ENCODE measurements around the gene TTC28. TPM values are rescaled to one million over a fixed set of nuclear protein-coding genes. Genes with fewer than 3 reads are reported as not detected.

Gene TTC28
- total RNA-seq, 2 donors from 2014 or later, result 4.2 to 5.4 TPM

DNA sequence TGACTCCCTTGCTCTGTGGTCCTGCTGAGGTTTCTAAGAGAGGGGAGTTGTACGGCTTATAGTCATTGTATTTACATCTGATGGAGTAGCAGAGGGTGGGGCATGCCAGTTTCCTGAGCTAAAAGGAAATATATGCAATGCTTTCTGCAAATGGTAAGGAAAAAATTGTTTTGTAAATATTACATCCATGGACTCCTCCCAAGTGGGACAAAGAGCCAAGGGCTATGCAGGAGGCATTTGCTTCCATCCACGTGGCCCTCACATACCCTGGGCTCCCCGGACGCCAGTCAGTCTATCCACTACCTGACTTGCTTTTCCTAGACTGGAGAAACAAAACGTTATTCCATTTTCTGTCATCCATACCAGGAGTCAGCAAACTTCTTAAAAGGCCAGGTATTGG, 700.8 kb downstream of the TTC28 start:
- Mint-ChIP-seq H3K4me1 (ENCODE audit: low read depth) (no peaks in the 10 kb centered on the region), H3K27me3 (ENCODE audit: low read depth) (no peaks in the 10 kb centered on the region), H3K4me3 (no peak overlapping the region), H3K36me3 (ENCODE audit: insufficient read depth in 2 of 2) (peaks cover 0 to 3% of the 10 kb centered on the region in 2 donors), H3K27ac (no peak overlapping the region), H3K9me3 (no peaks in the 10 kb centered on the region)
- DNase-seq, result no peak
- no peak for ATAC-seq (replicated peaks in 1 of 2)

DNA sequence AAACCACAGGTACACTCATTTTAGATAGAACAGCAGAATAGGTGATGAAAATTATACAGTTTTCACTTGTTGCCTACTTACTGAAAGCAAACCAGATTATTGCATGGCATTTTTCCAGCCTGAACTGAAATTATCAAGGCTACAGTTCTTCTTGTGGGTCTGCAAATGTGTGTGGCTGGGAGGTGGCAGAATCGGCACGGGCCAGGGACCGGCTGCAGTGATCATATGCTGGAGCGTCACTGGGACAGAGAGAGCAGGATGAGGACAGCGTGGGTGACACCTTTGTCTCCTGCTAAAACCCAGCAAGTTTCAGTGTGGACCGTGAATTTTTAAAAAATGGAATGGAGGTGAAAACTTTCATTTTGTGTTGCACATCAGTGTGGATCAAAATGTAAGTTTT, 701.3 kb downstream of the TTC28 start:
- ATAC-seq (replicated peaks in 1 of 2), result no peak
- DNase-seq, result no peak
- H3K36me3 Mint-ChIP-seq (ENCODE audit: insufficient read depth in 2 of 2), result peaks cover 0 to 1% of the 10 kb centered on the region in 2 donors
- H3K9me3 Mint-ChIP-seq, result no peaks in the 10 kb centered on the region
- no peaks in the 10 kb centered on the region for H3K27me3 Mint-ChIP-seq (ENCODE audit: low read depth)
- no peak overlapping the region for H3K27ac Mint-ChIP-seq
- H3K4me1 Mint-ChIP-seq (ENCODE audit: low read depth), result no peaks in the 10 kb centered on the region
- H3K4me3 Mint-ChIP-seq, result no peak overlapping the region

DNA sequence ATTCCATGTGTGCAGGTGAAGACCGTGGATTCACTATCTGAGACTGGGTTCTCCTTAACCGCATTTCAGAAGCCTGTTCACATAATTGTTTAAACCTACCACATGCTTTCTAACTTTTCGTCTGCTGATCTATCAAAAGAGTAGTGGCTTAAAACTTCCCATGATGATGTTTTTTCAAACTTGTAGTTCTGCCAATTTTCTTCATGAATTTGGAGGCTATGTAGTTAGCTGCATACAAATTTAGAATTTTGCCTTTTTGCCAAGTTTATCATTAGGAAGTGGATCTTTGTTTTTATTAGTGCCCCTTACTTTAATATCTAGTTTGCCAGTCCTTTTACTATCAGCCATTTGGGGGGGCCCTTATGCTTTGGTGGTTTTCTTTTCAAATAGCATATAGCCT, 703.1 kb downstream of the TTC28 start:
- ATAC-seq (replicated peaks in 1 of 2), result no peak
- no peak for DNase-seq
- Mint-ChIP-seq H3K9me3 (no peaks in the 10 kb centered on the region), H3K36me3 (ENCODE audit: insufficient read depth in 2 of 2) (no peaks in the 10 kb centered on the region), H3K27me3 (ENCODE audit: low read depth) (no peaks in the 10 kb centered on the region), H3K27ac (no peak overlapping the region), H3K4me1 (ENCODE audit: low read depth) (no peaks in the 10 kb centered on the region), H3K4me3 (no peak overlapping the region)

DNA sequence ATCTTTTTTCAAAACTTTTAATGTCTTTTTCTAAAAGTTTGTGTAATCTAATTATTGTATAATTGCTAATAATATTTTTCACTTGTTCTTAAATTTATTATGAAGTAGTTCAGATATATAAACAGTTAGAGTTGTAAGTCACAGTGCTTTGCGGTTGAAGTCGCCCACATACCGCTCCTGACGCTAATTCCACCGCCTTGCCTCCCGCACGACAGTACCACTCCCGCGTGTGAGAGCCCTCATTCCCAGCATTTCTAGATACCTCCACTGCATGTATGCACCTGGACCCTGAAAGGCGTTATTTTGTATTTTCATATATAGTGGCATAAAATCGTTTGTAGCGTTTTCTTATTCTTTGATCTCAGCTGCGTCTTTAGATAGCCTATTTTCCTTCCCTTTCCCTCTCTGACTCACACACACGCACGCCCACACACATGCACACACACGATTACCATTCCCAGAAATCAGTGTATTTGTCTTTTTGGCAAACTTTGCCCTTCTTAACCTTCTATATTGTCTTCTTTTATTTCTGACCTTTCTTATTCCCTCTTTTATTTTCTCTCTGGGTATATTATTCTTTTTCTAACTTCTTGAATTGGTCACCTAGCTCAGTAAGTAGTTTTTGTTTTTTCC, 704.1 kb downstream of the TTC28 start:
- H3K4me3 Mint-ChIP-seq, result no peak overlapping the region
- no peaks in the 10 kb centered on the region for H3K27me3 Mint-ChIP-seq (ENCODE audit: low read depth)
- ATAC-seq (replicated peaks in 1 of 2) (no peak), DNase-seq (no peak)
- no peaks in the 10 kb centered on the region for H3K4me1 Mint-ChIP-seq (ENCODE audit: low read depth)
- H3K27ac Mint-ChIP-seq, result no peak overlapping the region
- H3K36me3 Mint-ChIP-seq (ENCODE audit: insufficient read depth in 2 of 2), result no peaks in the 10 kb centered on the region
- H3K9me3 Mint-ChIP-seq, result no peaks in the 10 kb centered on the region

DNA sequence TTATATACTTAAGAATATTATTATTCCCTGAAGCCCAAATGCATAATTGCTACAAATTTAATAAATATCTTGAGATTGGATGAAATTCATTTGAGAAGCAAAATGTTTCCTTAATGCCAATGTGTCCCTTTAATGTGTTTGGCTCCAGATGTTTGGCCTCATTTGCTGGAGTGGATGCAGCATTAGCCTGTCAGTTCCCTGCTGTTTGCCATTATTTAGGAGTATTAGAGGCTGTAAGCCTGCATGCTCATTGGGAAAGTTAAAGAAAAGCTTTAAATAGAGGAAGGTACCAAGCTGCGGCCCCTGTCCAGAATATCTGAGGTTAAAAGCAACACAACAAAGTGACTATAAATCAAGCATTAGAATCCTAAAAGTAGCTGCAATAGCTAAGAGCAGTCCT, 705.8 kb downstream of the TTC28 start:
- Mint-ChIP-seq H3K36me3 (ENCODE audit: insufficient read depth in 2 of 2) (no peaks in the 10 kb centered on the region), H3K4me3 (no peak overlapping the region)
- no peak for DNase-seq

DNA sequence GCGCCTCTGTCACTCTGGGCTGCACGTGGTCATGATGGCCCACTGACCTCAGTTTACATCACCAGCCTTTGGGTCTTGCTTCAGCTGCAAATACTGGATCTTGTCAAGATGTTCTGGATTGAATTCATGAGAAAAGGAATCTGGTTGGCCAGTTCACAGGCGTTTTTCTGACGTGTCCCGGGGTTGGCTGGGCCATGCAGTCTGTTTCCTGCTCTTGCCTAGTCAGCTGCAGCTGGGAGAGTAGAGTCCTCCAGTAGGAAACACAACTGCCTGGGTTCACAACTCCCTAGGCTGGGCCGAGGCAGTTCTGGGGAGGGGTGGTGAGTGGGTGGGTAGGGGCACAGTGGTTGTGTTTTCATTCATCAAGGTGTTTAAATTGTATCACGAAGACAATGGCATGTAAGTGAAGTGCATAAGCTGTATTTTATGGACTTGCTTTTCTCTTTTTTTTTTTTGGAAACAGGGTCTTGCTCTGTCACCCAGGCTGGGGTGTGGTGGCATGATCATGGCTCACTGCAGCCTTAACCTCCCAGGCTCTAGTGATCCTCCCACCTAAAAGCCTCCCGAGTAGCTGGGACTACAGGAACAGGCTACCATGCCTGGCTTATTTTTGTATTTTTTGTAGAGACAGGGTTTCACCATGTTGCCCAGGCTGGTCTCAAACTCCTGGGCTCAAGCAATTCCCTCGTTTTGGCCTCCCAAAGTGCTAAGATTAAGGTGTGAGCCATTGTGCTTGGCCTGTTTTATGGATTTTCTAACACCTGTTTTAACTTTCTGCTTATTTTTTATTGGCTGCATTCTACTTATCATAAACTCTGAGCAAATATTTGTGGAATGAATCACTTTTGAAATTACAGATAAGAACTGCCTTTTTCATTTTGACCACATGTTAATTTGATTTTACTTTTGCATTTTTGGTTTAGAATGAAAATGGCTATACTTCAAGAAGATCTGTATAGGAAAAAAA, 706.6 kb downstream of the TTC28 start:
- Mint-ChIP-seq H3K27me3 (ENCODE audit: low read depth) (no peaks in the 10 kb centered on the region), H3K27ac (no peak overlapping the region), H3K36me3 (ENCODE audit: insufficient read depth in 2 of 2) (no peaks in the 10 kb centered on the region), H3K4me3 (no peak overlapping the region), H3K9me3 (no peaks in the 10 kb centered on the region), H3K4me1 (ENCODE audit: low read depth) (no peaks in the 10 kb centered on the region)
- DNase-seq, result no peak
- no peak for ATAC-seq (replicated peaks in 1 of 2)

More for the DNA sequence above, 705.8 kb downstream of the TTC28 start:
- Mint-ChIP-seq H3K4me1 (ENCODE audit: low read depth) (no peaks in the 10 kb centered on the region), H3K9me3 (no peaks in the 10 kb centered on the region), H3K27ac (no peak overlapping the region), H3K27me3 (ENCODE audit: low read depth) (no peaks in the 10 kb centered on the region)
- no peak for ATAC-seq (replicated peaks in 1 of 2)

DNA sequence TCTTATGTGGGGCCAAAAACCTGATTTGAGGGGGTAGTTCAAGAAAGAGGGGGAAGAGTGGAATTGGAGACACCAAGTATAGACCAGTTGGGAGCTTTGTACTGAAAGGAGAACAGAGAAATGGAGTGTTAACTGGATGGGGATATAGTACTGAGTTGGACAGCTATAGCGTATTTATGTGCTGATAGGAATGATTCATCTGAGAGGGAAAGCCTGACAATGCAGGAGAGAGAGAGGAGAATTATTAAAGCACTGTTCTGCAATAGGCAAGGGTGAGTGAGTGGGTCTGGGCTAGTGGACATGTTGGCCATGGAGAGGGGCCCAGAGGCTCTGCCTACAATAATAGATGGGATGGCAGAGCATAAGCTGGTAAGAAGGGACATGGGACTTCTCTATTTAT, 707.7 kb downstream of the TTC28 start:
- Mint-ChIP-seq H3K36me3 (ENCODE audit: insufficient read depth in 2 of 2) (no peaks in the 10 kb centered on the region), H3K9me3 (no peaks in the 10 kb centered on the region), H3K27me3 (ENCODE audit: low read depth) (no peaks in the 10 kb centered on the region), H3K4me1 (ENCODE audit: low read depth) (no peaks in the 10 kb centered on the region), H3K4me3 (no peak overlapping the region), H3K27ac (no peak overlapping the region)
- ATAC-seq (replicated peaks in 1 of 2), result no peak
- DNase-seq, result no peak

DNA sequence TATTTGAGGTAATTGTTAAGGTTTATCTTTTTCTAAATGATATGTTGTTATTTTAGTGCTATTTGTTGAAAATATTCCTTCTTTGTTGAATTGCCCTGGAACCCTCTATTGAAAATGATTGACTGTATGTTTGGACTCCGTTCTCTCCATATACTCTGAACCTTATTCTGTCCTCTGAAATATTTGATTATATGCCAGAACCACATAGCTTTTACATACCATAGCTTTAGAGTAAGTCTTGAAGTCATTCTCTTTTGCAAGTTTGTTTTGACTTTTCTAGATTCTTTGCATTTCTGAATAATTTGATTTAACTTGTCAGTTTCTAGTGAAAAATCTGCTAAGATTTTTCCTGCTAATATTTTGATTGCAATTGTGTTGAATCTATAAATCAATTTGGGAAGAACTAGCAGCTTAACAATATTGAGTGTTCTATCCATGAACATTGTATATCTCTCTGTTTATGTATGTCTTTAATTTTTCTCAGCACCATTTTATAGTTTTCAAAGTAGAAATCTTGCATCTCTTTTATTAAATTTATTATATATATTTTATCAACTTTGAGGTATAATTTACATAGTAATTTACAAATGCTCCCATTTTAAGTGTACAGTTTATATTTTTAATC, 708.9 kb downstream of the TTC28 start:
- Mint-ChIP-seq H3K27ac (no peak overlapping the region), H3K36me3 (ENCODE audit: insufficient read depth in 2 of 2) (no peaks in the 10 kb centered on the region), H3K9me3 (no peaks in the 10 kb centered on the region), H3K27me3 (ENCODE audit: low read depth) (no peaks in the 10 kb centered on the region), H3K4me3 (no peak overlapping the region), H3K4me1 (ENCODE audit: low read depth) (no peaks in the 10 kb centered on the region)
- no peak for DNase-seq
- ATAC-seq (replicated peaks in 1 of 2), result no peak

DNA sequence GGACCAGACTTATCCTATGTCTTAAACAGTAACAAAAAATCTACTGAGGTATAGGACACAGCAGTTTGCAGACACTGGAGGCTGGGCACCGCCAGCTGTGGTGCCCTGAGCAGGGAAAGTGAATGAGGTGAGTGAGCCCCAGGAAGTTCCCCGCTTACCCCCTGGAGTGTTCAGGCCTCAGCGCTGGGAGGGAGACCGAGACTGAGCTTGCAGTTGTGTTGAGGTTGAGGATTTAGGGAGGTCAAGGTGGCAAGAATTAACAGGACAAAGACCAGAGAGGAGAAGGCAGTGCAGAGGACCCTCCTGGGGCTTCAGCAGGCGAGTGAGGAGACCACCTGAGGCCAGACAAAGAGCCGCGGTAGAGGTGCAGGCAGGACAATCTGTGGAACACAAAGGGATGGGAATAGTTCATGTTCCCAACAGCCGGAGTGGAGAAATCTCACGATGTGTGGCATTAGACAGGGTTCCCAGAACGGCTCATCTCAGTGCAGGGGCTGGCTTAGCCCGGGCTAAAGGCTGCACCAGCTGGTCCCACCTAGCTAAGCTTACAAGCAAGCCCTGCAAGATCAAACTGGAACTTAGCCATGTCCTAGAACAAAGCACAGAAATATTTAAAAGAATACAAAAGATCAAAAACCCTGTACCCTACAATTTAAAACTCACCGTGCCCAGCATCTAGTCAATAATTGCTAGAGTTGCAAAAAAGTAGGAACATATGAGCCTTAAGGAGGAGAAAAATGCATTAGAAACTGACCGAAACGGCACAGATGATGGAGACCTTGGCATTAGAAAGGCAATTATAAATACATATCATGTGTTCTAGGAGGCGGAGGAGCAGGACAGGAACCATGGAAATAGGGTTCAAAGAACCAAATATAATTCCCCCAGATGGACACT, 713.2 kb downstream of the TTC28 start:
- H3K4me3 Mint-ChIP-seq, result no peak overlapping the region
- no peaks in the 10 kb centered on the region for H3K27me3 Mint-ChIP-seq (ENCODE audit: low read depth)
- no peaks in the 10 kb centered on the region for H3K36me3 Mint-ChIP-seq (ENCODE audit: insufficient read depth in 2 of 2)
- ATAC-seq (replicated peaks in 1 of 2), result no peak
- H3K9me3 Mint-ChIP-seq, result no peaks in the 10 kb centered on the region
- H3K27ac Mint-ChIP-seq, result no peak overlapping the region
- no peak for DNase-seq
- H3K4me1 Mint-ChIP-seq (ENCODE audit: low read depth), result no peaks in the 10 kb centered on the region

DNA sequence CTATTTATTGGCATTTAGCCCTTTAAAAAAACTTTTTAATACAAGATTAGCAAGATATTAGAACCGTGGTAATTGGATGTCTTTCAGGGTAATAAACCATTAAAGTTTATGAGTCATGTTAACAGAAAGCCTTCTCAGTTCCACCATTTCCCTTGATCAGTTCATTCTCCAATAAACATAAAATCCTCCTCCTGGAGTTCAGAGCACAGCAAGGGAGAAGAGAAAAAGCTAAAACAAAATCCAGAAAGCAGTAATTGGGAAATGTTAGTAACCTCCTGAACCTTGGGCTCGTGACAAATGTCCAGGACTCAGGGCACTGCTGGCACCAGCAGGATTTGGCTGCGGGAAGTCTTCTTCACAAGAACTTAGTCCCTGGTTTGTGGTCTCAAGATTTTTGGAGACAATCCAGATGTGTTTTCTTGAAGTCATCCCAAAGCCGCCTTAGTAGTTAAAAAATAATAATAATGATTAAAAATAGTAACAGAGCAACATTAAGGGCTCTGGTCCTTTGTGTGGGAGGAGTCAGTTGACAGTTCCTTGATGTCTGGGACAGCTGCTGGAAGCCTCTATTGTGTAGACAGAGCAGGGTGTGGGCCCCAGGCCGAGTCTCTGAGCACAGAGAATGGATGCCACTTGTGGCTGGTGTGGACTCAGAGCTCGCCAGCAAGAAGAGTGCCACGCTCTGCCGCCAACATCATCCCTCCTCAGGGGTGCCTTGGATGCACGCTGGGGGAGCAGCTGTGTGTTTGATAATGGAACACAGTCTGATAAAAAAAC, 717.2 kb downstream of the TTC28 start:
- no peaks in the 10 kb centered on the region for H3K36me3 Mint-ChIP-seq (ENCODE audit: insufficient read depth in 2 of 2)
- no peak overlapping the region for H3K4me3 Mint-ChIP-seq
- H3K27ac Mint-ChIP-seq, result no peak overlapping the region
- ATAC-seq (replicated peaks in 1 of 2) (no peak), DNase-seq (no peak)
- H3K9me3 Mint-ChIP-seq, result no peaks in the 10 kb centered on the region
- no peaks in the 10 kb centered on the region for H3K4me1 Mint-ChIP-seq (ENCODE audit: low read depth)
- no peaks in the 10 kb centered on the region for H3K27me3 Mint-ChIP-seq (ENCODE audit: low read depth)

DNA sequence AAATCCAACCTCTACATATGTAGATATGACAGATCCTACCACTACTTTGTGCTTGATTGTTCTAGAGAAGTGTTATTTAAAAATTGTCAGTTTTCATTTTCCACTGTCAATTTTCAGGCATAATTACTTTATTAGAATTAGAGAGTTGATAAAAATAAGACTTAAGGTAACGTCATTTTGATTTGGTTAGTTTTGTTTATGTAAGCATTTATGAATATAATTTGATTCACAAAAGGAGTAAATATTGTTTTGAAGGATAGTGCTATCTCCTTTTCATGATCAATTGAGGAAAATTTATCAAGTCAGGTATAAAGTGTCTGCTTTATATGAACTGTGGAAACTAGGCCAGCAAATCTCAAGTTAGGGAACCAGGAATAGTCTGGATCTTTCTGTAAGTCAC, 718.0 kb downstream of the TTC28 start:
- Mint-ChIP-seq H3K4me1 (ENCODE audit: low read depth) (no peaks in the 10 kb centered on the region), H3K27me3 (ENCODE audit: low read depth) (no peaks in the 10 kb centered on the region)
- no peak for ATAC-seq (replicated peaks in 1 of 2)

DNA sequence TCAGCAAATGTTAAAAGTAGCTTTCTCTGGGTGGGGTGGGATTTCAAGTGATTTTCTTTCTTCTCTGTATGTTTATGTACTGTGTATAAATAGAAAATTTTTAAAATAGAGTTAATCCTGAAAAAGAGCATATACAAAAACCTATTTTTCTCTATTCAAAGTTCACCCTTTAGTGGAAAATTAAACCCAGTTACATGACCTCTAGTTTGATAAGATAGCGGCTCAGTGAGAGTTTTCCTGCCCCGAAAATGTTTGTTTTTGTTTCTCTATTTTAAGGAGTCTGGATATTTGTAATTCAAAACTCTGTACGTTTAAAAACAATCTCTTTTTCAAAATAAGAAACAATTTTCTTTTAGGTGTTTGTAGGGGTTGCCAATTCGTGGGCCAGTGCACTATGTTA, 718.5 kb downstream of the TTC28 start:
- DNase-seq (no peak), ATAC-seq (replicated peaks in 1 of 2) (no peak)
- no peaks in the 10 kb centered on the region for H3K9me3 Mint-ChIP-seq
- no peak overlapping the region for H3K27ac Mint-ChIP-seq
- no peaks in the 10 kb centered on the region for H3K4me1 Mint-ChIP-seq (ENCODE audit: low read depth)
- H3K27me3 Mint-ChIP-seq (ENCODE audit: low read depth), result no peaks in the 10 kb centered on the region
- no peak overlapping the region for H3K4me3 Mint-ChIP-seq
- H3K36me3 Mint-ChIP-seq (ENCODE audit: insufficient read depth in 2 of 2), result no peaks in the 10 kb centered on the region

More for the DNA sequence above, 718.0 kb downstream of the TTC28 start:
- Mint-ChIP-seq H3K36me3 (ENCODE audit: insufficient read depth in 2 of 2) (no peaks in the 10 kb centered on the region), H3K9me3 (no peaks in the 10 kb centered on the region), H3K27ac (no peak overlapping the region), H3K4me3 (no peak overlapping the region)
- DNase-seq, result no peak

Data from activated T-cell treated with anti-CD3 and anti-CD28 coated beads, Interleukin-2, amount 50 U/mL, for 72 hours (primary cell).